GM18498 (cell line): ENCODE results near the gene SHISA7.
"Not testable (repeated sequence)": the region's sequence is repeated elsewhere in the genome, so short reads cannot be mapped to it uniquely, and the experiment has no call there.

Experiments used
- ATAC-seq: cut with Tn5 transposase; IDR thresholded peaks from one replicate; pipeline ENCODE4 v1.9.1; 2021; ENCODE audit warnings: mild to moderate bottlenecking, moderate library complexity; ENCODE audit not compliant: unreplicated experiment

SHISA7 gene

DNA sequence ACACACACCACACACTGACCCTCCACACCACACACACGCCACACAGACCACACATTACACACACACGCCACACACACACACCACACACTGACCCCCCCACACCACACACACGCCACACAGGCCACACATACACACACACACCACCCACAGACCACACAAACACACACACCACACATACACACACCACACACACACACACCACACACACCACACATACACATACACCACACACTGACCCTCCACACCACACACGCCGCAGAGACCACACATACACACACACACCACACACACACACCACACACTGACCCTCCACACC, 5.0 kb upstream of the SHISA7 start:
- ATAC-seq, result not testable (repeated sequence)

DNA sequence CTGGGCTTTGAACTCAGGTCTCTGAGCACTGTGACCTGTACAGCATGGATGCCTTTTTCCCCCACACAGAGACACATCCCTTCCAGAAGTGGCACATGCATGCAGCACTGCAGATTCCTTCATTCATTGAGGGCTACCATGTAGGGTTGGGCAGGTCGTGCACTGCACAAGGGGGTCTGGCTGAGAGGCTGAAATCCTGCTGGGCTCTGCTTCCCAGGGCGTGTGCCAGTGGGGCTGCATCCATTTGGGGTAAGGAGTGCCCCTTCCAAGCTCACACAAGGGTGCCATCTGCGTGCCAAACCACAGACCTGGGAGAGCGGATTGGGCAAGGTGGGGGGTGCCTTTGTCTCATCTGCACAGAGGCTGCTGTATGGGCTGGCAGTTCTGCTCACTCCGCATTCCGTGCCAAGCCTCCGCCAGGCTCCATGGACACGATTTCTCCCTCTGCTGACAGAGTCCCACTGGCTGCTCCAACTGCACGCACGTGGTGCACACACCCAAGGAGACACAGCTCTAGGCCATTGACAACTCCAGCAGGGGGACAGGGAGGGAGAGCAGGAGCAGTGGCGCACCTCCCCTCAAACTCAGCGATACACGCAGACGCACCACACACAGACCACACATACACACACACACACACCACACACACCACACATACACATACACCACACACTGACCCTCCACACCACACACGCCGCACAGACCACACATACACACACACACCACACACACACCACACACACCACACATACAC, 4.5 kb upstream of the SHISA7 start:
- no peak for ATAC-seq

DNA sequence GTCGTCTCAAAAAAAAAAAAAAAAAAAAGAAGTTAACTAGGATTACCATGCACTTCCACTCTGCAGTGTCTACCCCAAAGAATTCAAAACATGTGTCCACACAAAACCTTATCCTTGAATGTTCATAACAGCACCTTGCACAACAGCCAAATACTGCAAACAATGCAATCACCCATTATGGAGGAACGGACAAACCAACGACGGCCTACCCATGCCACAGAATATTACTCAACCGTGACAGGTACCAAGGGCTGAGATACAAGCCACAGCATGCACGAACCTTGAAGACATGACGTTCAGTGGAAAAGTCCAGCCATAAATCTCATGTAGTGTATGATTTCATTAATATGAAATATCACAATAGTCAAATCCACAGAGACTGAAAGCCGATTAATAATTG, 3.0 kb upstream of the SHISA7 start:
- no peak for ATAC-seq

DNA sequence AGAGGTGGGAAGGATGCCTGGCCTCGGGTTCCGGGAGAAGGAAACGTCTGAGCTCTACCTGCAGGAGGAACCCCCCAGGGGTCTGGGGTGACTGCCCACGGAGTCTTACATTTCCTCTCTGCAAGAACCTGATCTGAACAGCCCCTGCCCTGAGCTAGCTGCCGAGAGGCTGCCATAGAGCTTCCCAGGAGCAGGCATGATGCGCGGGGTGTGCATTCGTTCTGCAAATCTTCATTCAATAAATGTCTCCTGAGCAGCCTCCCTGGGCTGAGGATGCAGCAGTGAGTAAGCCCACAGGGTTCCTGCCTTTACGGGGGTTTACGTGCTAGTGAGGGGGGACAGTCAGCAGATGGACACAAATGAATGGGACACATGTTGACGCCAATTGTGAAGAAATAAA, 1.5 kb upstream of the SHISA7 start:
- no peak for ATAC-seq

- no peak for ATAC-seq
Measured at GRCh38 chr19:55443824-55444480, 852 bp upstream of the SHISA7 start.

DNA sequence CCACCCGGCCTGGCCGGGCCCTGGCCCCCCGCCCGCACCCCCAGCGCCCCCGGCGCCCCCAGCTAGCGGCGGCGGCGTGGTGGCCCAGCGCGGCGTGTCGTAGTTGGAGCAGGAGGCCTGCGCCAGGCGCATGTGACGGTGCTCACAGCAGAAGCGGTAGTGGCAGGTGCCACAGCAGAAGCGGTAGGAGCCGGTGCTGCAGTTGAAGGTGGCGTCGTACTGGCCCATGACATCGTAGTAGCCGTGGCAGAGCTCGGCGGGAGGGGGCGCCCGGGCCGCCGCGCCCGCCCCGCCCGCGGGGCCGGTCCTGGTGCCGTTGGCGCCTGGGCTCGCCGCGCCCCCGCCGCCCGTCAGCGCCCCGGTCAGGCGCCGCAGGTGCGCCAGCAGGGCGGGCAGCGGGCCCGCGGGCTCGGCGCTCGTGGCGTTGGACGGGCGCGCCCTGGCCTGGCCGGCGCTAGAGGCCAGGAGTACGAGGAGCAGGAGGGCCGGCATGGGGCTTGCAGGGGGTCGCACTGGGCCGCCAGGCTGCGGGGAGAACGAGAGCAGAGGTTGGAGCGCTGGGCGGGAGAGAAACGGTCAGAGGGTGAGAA, 633 bp downstream of the SHISA7 start:
- ATAC-seq, result no peak

GRCh38 chr19:55441692-55442321, 1.3 kb downstream of the SHISA7 start:
- no peak for ATAC-seq

GRCh38 chr19:55441319-55441691, 1.8 kb downstream of the SHISA7 start:
- ATAC-seq, result no peak

- ATAC-seq, result no peak
Measured at GRCh38 chr19:55440411-55441105, 2.5 kb downstream of the SHISA7 start.

GRCh38 chr19:55439052-55439451, 4.0 kb downstream of the SHISA7 start:
- ATAC-seq, result no peak

GRCh38 chr19:55437410-55437809, 5.7 kb downstream of the SHISA7 start:
- no peak for ATAC-seq

DNA sequence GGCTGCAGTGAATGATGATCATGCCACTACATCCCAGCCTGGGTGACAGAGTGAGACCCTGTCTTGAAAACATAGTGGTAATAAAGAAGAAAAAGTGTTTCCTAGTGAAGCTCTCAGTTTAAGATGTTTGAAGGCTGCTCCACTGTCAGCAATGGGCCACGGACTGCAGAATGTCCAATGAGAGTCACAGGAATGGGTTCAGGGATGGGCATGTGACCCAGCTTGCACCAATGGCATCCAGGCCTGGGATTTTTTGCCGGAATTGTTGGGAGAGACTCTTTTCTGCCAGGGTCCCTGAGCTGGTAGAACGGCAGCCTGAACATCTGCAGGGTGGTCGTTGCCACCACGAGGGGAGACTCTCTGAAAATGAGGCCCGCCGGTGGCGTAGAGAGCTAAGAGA, 6.3 kb downstream of the SHISA7 start:
- no peak for ATAC-seq

DNA sequence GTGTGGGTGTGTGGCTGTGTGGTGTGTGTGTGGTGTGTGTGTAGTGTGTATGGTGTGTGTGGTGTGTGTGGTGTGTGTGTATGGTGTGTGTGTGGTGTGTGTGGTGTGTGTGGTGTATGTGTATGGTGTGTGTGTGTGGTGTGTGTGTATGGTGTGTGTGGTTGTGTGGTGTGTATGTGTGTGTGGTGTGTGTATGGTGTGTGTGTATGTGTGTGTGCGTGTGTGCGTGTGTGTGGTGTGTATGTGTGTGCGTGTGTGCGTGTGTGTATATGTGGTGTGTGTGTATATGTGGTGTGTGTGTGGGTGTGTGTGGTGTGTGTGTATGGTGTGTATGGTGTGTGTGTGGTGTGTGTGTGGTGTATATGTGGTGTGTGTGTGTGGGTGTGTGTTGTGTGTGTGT, 8.1 kb downstream of the SHISA7 start:
- ATAC-seq, result no peak

- ATAC-seq, result no peak
Measured at GRCh38 chr19:55434356-55434919, 8.7 kb downstream of the SHISA7 start.

DNA sequence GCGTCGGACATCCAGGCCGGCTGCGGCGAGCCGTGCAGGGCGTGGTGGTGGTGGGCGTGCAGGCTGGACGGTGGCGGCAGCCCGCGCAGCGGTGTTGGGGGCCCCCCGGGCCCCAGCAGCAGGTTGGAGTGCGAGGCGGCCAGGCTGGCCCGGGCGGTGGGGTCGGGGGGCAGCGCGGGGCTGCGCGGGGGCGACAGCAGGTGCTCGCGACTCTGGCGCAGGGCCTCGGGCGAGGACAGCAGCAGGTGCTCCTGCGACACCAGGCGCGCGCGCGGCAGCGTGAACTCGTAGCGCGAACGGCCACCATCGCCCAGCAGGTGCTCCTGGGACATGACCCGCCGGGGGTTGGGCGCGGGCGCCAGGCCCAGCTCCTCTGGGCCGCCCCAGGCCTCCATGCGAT, 9.8 kb downstream of the SHISA7 start:
- ATAC-seq, result no peak

DNA sequence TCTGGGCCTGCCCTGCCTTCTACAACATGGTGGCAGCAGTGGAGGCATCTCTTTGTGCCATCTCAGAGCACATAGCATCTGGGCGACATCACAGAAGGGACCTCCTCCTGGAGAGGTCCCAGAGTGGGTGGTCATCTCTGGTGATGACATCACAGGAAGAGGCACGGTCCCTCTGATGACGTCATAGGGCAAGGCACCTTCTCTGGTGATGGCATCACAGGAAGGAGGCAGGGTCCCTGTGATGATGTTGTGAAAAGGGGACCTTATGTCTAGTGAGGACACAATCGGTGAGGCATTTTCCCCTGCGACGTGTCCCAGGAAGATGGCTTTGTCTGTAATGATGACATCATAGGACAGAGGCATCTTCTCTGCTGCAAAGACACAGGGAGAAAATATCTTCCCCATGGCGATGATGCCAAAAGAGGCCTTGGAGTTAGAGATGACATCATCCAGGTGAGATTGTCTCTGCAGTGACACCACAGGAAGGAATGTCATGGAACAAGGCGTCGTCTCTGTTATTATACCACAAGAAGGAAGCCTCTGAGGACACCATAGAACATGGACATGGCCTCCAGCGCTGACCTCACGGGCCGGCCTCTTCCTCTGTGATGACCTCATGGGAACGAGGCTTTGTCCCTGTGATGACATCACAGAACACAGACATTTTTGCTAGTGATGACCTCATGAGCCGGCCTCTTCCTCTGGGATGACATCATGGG, 10.7 kb downstream of the SHISA7 start:
- no peak for ATAC-seq

GRCh38 chr19:55431183-55431582, 11.9 kb downstream of the SHISA7 start:
- ATAC-seq, result no peak

- ATAC-seq, result no peak
Measured at GRCh38 chr19:55426042-55426441, 17.1 kb downstream of the SHISA7 start.

DNA sequence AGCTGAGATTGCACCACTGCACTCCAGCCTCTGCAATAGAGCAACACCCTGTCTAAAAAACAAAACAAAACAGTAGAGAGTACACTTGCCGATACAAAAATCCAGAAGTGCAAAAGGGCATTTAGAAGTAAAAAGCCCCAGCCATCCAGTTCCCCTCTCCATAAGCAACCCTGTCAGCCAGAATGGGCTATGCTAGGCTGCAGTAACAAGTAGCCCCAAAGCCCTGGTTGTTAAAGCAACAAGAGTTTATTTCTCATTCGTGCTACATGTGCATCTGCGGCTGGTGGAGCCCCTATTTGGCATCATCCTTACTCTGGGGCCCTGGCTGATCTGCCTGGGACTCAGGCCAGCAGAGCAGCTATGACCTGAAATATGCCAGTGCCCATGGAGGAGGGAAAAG, 18.6 kb downstream of the SHISA7 start:
- no peak for ATAC-seq

GRCh38 chr19:55423225-55424005, 19.7 kb downstream of the SHISA7 start:
- no peak for ATAC-seq
